ENCODE measurements around the gene CACTIN.

DNA sequence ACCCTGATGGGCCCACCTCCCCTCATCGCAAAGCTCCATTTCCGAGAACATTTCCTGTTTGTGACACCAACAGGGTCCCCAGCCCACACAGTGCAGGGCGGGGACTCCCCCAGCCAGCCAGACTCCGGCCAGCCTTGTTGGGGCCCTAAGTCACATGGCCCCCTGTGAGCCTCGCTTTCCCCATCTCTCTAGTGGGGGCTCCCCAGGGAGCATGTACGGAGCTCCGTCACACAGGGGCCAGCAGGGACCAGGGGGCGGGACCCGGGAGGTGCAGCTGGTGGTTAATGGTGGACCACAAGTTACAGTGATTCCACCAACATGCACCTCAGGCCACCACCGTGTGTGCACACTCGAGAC is 21.6 kb downstream of the CACTIN start:
- TF ChIP-seq, protein P1, sequence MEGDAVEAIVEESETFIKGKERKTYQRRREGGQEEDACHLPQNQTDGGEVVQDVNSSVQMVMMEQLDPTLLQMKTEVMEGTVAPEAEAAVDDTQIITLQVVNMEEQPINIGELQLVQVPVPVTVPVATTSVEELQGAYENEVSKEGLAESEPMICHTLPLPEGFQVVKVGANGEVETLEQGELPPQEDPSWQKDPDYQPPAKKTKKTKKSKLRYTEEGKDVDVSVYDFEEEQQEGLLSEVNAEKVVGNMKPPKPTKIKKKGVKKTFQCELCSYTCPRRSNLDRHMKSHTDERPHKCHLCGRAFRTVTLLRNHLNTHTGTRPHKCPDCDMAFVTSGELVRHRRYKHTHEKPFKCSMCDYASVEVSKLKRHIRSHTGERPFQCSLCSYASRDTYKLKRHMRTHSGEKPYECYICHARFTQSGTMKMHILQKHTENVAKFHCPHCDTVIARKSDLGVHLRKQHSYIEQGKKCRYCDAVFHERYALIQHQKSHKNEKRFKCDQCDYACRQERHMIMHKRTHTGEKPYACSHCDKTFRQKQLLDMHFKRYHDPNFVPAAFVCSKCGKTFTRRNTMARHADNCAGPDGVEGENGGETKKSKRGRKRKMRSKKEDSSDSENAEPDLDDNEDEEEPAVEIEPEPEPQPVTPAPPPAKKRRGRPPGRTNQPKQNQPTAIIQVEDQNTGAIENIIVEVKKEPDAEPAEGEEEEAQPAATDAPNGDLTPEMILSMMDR (IDR thresholded peaks at IDR 0.05): no peak
- no peak for TF ChIP-seq POLR2A (IDR thresholded peaks at IDR 0.05)
- TF ChIP-seq EP300 (IDR thresholded peaks at IDR 0.05): no peak
